ENCODE data around the gene TSC2. TPM values are rescaled to one million over a fixed set of nuclear protein-coding genes. Genes with fewer than 3 reads are reported as not detected.

The TSC2 gene
- total RNA-seq, 4 donors from 2014 or later, result 88.3 to 206 (median 127) TPM

GRCh38 chr16:2060346-2060745 lies 12.6 kb downstream of the TSC2 start:
- Histone ChIP-seq H3K36me3 (peaks cover 0 to 18% (median 5%) of the 10 kb centered on the region in 4 donors), H3K4me3 (no peak overlapping the region), H3K4me1 (no peaks in the 10 kb centered on the region), H3K27ac (no peak overlapping the region), H3K9me3 (no peaks in the 10 kb centered on the region), H3K27me3 (no peaks in the 10 kb centered on the region)
- WGBS, 2 donors (ENCODE audit: low coverage in 1 of 2), result 84% methylated on average over 16 of the region's 17 CpGs; no CpG with 5 or more reads in 1 of the 2 donors
- intact Hi-C loops (cut with DNase I; ENCODE audit: low total_unique reads), result no loop called here
- DNase-seq, result no peak
- in situ Hi-C loops (cut with MboI; ENCODE audit: low pct_ligation_motif_present in 1 of 4, low pct_unique_long_range_greater_than_20kb in 1 of 4, low sequenced_read_pairs in 3 of 4), result no loop called here
- TF ChIP-seq POLR2A (IDR thresholded peaks at IDR 0.05) (no peak), CTCF (IDR thresholded peaks at IDR 0.05) (no peak), EP300 (IDR thresholded peaks at IDR 0.05; ENCODE audit: low read depth) (no peak), POLR2AphosphoS5 (IDR thresholded peaks at IDR 0.05) (no peak)

- in situ Hi-C loops (cut with MboI; ENCODE audit: low pct_ligation_motif_present in 1 of 4, low pct_unique_long_range_greater_than_20kb in 1 of 4, low sequenced_read_pairs in 3 of 4) (no loop called here), intact Hi-C loops (cut with DNase I; ENCODE audit: low total_unique reads) (no loop called here)
- no peak for TF ChIP-seq POLR2AphosphoS5 (IDR thresholded peaks at IDR 0.05)
- TF ChIP-seq EP300 (IDR thresholded peaks at IDR 0.05; ENCODE audit: low read depth), result no peak
- no peak for TF ChIP-seq CTCF (IDR thresholded peaks at IDR 0.05)
- TF ChIP-seq POLR2A (IDR thresholded peaks at IDR 0.05), result no peak
- Histone ChIP-seq H3K9me3 (no peaks in the 10 kb centered on the region), H3K27ac (no peak overlapping the region), H3K4me3 (no peak overlapping the region), H3K27me3 (no peaks in the 10 kb centered on the region), H3K36me3 (peaks cover 0 to 19% (median 5%) of the 10 kb centered on the region in 4 donors), H3K4me1 (no peaks in the 10 kb centered on the region)
- no peak for DNase-seq
- 96% methylated on average over 17 of the region's 18 CpGs; no CpG with 5 or more reads in 1 of the 2 donors for WGBS, 2 donors (ENCODE audit: low coverage in 1 of 2)
These were observed 13.2 kb downstream of the TSC2 start for GRCh38 chr16:2061023-2061422.

- TF ChIP-seq POLR2A (IDR thresholded peaks at IDR 0.05) (no peak), CTCF (IDR thresholded peaks at IDR 0.05) (no peak), EP300 (IDR thresholded peaks at IDR 0.05; ENCODE audit: low read depth) (no peak), POLR2AphosphoS5 (IDR thresholded peaks at IDR 0.05) (no peak)
- Histone ChIP-seq H3K4me1 (no peaks in the 10 kb centered on the region), H3K36me3 (peaks cover 0 to 24% (median 5%) of the 10 kb centered on the region in 4 donors), H3K9me3 (no peaks in the 10 kb centered on the region), H3K27me3 (no peaks in the 10 kb centered on the region), H3K27ac (no peak overlapping the region), H3K4me3 (no peak overlapping the region)
- in situ Hi-C loops (cut with MboI; ENCODE audit: low pct_ligation_motif_present in 1 of 4, low pct_unique_long_range_greater_than_20kb in 1 of 4, low sequenced_read_pairs in 3 of 4) (no loop called here), intact Hi-C loops (cut with DNase I; ENCODE audit: low total_unique reads) (no loop called here)
- WGBS, 2 donors (ENCODE audit: low coverage in 1 of 2), result 93% methylated on average over 11 of the region's 13 CpGs; no CpG with 5 or more reads in 1 of the 2 donors
- DNase-seq, result no peak
These were observed 13.7 kb downstream of the TSC2 start for GRCh38 chr16:2061526-2061925.

- no peak overlapping the region for H3K4me3 ChIP-seq
- H3K9me3 ChIP-seq, result no peaks in the 10 kb centered on the region
- H3K4me1 ChIP-seq, result no peaks in the 10 kb centered on the region
- in situ Hi-C loops (cut with MboI; ENCODE audit: low pct_ligation_motif_present in 1 of 4, low pct_unique_long_range_greater_than_20kb in 1 of 4, low sequenced_read_pairs in 3 of 4), result no loop called here
- TF ChIP-seq EP300 (IDR thresholded peaks at IDR 0.05; ENCODE audit: low read depth) (no peak), POLR2AphosphoS5 (IDR thresholded peaks at IDR 0.05) (no peak), POLR2A (IDR thresholded peaks at IDR 0.05) (no peak), CTCF (IDR thresholded peaks at IDR 0.05) (no peak)
- intact Hi-C loops (cut with DNase I; ENCODE audit: low total_unique reads), result no loop called here
- no peak overlapping the region for H3K27ac ChIP-seq
- 98% methylated on average over 26 of the region's 28 CpGs; no CpG with 5 or more reads in 1 of the 2 donors for WGBS, 2 donors (ENCODE audit: low coverage in 1 of 2)
- no peak for DNase-seq
- H3K36me3 ChIP-seq, result peaks cover 0 to 34% (median 5%) of the 10 kb centered on the region in 4 donors
- no peaks in the 10 kb centered on the region for H3K27me3 ChIP-seq
These were observed 15.0 kb downstream of the TSC2 start for GRCh38 chr16:2062801-2063200.

Data from transverse colon (tissue), 4 donors.